Mononuclear cell (primary cell): ENCODE data around the gene CMTM4. TPM values are rescaled to one million over a fixed set of nuclear protein-coding genes. Genes with fewer than 3 reads are reported as not detected.
"Not testable (repeated sequence)": the region's sequence is repeated elsewhere in the genome, so short reads cannot be mapped to it uniquely, and the experiment has no call there.

Experiments used
- H3K27me3 ChIP-seq: 2 replicates; pipeline ENCODE4 v1.6.0; 2011; ENCODE audit warnings: low read length, control low read depth; ENCODE audit not compliant: insufficient read depth
- H3K4me1 ChIP-seq: 2 replicates; pipeline ENCODE4 v1.5.1; 2011; ENCODE audit warnings: mild to moderate bottlenecking, low read length, control low read depth; ENCODE audit not compliant: insufficient read depth
- H3K4me3 ChIP-seq: 2 replicates; pipeline ENCODE4 v1.5.1; 2011; ENCODE audit warnings: mild to moderate bottlenecking, low read length, moderate library complexity
- H3K9me3 ChIP-seq: 2 replicates; pipeline ENCODE4 v1.5.1; 2011; ENCODE audit warnings: low read depth, mild to moderate bottlenecking, control low read depth, low read length
- total RNA-seq: library from RNA; depleted of rRNA; stranded (reverse); fragments of >200 nt; gene quantifications from one replicate; pipeline ENCODE4 v1.2.3, GENCODE V29; 2012

Gene CMTM4
- total RNA-seq, 1 donor, result 2.0 TPM

DNA sequence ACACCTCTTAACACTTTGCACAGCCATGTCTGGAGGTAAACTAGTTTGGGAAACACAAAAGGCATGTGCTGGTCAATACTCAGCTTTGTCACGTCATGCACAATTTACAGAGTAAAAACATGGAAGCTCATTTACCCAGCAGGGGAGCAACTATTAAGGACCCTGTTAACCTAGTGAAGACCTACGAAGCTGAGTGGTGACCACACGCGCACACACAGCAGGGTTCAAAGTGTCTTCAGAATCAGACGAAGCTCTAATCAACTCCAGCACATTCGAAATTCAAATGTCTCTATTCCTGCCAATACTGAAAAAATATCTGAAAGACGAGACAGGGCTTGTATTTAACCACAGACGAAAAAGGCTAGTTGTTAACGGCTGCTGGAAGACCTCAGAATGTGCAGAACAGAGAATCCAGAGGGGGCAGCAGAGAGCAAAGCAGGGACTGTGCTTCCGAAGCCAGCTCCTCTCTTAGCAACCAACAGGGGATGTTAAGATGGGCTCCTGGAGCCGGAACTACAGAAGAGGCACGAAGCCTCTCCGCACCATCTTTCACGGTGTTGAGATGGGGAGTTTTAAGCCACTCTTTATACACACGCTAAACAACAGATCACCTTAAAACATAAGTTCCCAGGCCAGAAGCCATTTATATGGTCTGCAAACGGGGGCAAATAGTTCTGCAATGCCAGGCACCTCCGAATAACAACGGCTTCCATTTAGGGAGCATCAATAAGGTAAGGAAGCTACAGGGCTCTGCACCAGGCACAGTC is 45.7 kb downstream of the CMTM4 start:
- peaks cover 46% of the 10 kb centered on the region for H3K4me1 ChIP-seq
- no peak overlapping the region for H3K4me3 ChIP-seq
- no peaks in the 10 kb centered on the region for H3K9me3 ChIP-seq
- no peaks in the 10 kb centered on the region for H3K27me3 ChIP-seq

DNA sequence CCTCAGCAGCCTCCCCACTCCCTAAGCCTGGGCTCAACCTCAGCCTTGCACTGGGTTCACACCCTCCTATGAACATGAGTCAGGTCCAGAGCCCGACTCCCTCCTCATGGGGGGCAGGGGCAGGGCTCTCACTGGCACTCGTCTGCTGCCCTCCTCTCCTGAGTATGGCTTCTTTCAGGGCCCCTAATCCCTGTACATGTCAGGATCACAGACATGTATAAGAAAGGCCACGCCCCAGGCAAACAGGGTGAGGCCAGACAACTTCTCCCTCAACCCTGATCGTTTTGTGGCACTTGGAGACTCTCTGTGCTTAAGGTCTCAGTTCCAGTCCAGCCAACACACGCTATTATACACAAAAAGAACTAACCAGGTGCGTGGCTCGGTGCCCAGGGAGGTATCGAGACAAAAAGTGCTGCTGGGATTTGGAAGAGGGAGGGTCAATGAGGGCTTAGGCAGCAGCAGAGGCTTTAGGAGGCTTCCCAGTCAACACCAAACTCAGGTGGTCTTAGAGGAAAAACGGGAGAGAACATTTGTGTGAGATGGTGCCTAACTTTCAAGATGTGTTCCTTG is 46.8 kb downstream of the CMTM4 start:
- H3K4me3 ChIP-seq, result no peak overlapping the region
- H3K9me3 ChIP-seq, result no peaks in the 10 kb centered on the region
- H3K4me1 ChIP-seq, result peaks cover 43% of the 10 kb centered on the region
- H3K27me3 ChIP-seq, result no peaks in the 10 kb centered on the region

DNA sequence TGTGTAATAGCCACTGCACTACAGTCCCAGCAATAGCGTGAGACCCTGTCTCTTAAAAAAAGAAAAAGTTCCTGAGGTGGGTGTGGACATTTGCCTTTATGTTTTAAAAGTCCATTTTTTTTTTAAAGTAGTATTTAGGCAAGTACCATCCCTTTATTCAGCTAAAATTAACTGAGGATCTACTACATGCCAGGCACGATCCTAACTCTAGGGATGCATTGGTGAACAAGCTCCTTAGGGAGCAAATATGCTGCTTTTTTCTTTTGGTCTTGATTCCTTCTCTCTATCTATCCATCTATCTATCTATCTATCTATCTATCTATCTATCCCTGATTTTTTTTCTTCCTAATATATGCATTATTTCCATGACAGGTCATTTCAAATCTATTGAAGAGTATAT is 47.4 kb downstream of the CMTM4 start:
- no peaks in the 10 kb centered on the region for H3K9me3 ChIP-seq
- H3K27me3 ChIP-seq, result no peaks in the 10 kb centered on the region
- H3K4me1 ChIP-seq, result peaks cover 37% of the 10 kb centered on the region
- H3K4me3 ChIP-seq, result no peak overlapping the region

DNA sequence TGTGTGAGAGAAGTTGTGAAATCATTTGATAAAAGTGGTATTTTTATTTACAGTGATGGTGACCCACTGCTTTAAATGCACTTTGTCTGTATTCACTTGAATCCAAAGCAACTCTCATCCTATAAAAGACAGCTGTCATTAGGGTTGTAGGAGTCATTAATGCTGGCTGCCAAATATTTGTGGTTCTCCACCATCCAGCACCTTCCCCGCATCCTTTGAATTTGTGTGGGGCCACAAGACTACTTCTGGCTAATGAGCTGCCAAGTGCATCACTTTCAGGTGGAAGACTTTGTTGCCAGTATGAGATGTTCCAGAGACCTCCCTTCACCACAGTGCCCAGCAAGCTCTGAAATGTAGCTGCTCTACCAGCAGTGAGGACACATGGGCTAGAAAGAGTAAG is 48.7 kb downstream of the CMTM4 start:
- Histone ChIP-seq H3K4me3 (no peak overlapping the region), H3K9me3 (no peaks in the 10 kb centered on the region)

DNA sequence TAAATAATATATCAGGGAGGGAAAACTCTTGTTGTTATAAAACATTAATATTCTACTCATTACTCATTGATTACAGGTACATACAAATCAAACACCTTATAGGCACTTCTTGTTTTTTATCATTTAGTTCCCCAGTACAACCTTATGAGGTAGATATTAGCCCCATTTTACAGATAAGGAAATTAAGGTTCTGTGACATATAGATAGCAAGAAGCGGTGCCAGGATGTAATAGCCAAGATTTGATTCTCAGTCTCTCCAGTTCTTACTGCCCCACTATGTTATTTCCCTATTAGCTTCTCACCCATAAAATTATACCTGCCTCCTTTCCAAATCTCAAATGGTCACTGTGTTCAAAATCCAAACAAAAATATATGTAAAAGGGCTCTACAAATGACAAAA is 55.2 kb downstream of the CMTM4 start:
- no peaks in the 10 kb centered on the region for H3K27me3 ChIP-seq
- no peaks in the 10 kb centered on the region for H3K4me1 ChIP-seq
- H3K4me3 ChIP-seq, result no peak overlapping the region
- no peaks in the 10 kb centered on the region for H3K9me3 ChIP-seq

More for the DNA sequence above, 48.7 kb downstream of the CMTM4 start:
- Histone ChIP-seq H3K4me1 (peaks cover 24% of the 10 kb centered on the region), H3K27me3 (no peaks in the 10 kb centered on the region)

DNA sequence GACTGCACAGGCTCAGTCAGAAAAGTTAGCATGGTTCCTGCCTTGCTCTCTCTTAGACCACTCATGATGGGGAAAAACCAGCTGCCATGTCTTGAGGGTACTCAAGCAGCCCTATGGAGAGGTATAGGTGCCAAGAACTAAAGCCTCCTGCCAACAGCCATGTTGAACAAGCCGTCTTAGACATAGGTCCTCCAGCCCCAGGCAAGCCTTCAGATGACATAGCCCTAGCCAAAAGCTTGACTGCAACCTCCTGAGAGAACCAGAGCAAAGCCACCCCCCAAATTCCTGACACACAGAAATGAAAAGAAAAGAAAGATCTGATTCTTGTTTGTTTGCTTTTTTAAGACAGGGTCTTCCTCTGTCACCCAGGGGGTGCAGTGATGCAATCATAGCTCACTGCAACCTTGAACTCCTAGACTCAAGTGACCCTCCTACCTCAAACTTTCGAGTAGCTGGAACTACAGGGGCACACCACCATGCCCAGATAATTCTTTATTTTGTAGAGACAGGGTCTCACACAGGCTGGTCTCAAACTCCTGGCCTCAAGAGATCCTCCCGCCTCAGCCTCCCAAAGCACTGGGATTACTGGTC is 55.7 kb downstream of the CMTM4 start:
- no peaks in the 10 kb centered on the region for H3K27me3 ChIP-seq
- no peak overlapping the region for H3K4me3 ChIP-seq
- H3K4me1 ChIP-seq, result no peaks in the 10 kb centered on the region
- no peaks in the 10 kb centered on the region for H3K9me3 ChIP-seq

DNA sequence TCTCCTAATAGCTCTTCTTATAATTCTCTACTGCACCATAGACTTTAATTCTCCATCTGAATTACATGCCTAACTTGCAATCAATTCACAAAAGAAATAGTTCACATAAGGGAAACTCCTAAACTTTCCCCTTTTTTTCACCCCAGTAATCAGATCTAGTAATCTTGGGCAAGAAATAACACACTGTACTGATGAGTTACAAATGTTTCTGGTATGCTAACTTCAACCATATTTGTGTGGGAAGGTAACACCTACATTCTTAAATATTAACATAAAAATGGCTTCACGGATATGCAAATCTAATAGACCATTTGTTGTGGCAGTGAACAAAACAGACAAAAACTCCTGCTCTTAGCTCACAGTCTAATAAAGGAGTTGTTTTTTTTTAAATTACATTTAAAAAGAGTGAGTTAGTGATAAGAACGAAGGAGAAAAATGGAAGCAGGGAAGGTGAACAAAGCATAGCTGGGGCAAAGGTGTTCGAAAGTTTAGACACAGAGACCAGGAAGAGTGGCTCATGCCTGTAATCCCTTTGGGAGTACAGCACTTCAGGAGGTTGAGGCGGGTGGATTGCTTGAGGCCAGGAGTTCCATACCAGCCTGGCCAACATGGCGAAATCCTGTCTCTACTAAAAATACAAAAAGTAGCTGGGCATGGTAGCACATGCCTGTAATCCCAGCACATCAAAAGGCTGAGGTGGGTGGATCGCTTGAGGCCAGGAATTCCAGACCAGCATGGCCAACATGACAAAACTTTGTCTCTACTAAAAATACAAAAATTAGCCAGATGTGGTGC is 57.3 kb downstream of the CMTM4 start:
- Histone ChIP-seq H3K4me1 (no peaks in the 10 kb centered on the region), H3K4me3 (no peak overlapping the region), H3K9me3 (no peaks in the 10 kb centered on the region), H3K27me3 (no peaks in the 10 kb centered on the region)

DNA sequence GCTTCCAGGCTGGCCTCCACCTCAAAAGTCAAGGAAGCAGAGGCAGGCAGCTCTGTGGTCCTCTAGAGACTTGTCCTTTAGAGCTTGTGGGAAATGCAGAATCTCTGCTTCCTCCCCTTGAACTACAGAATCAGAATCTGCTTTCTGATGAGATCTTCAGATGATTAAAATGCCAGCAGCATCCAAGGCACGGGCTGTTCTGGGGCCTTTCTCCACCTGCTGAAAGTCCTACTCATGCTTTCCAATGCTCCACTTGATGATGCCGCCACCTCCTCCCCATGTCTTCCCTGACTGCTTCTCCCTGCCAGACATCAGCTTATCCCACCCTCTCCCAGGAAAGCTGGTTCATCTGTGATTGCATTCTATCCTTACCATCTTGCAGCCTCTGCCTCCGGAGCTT is 58.7 kb downstream of the CMTM4 start:
- Histone ChIP-seq H3K4me3 (no peak overlapping the region), H3K27me3 (no peaks in the 10 kb centered on the region), H3K4me1 (no peaks in the 10 kb centered on the region), H3K9me3 (no peaks in the 10 kb centered on the region)

DNA sequence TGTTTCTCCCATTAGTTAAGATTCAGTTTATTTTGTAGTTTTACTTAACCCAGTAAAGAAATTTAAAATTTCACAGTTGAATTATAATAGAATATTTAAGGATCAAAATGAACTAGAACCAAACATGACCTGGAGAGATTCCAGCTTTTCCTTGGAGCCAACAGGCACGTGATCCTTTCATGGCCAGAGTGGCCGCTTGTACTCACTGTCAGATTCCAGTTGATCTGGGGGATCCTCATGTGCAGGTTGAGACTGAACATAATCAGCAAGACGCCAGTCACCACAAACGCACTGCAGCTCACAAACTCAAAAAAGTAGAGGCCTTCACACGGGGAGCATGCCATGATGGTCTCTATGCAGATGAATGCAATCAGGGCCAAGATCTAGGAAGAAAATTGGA is 60.3 kb downstream of the CMTM4 start:
- H3K4me1 ChIP-seq, result no peaks in the 10 kb centered on the region
- no peak overlapping the region for H3K4me3 ChIP-seq
- H3K9me3 ChIP-seq, result no peaks in the 10 kb centered on the region
- no peaks in the 10 kb centered on the region for H3K27me3 ChIP-seq

DNA sequence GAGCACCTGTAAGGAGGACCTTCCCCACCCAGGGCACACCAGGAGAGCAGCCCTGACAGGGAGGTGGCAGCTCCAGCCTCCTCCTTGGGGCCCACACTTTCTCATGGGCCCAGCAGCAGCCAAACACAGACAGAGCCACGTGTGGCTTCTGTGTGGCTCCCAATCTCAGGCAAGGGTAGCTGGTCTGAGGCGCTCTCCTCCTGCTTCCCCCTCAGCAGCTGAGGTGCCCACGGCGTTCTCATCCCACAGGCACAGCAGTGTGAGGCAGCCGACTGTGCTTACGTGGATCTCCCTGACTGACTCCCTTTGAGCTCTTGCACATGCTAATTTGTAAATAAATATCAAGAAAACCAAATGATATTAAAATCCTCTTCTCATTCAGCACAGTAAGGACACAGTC is 61.1 kb downstream of the CMTM4 start:
- Histone ChIP-seq H3K4me3 (no peak overlapping the region), H3K27me3 (no peaks in the 10 kb centered on the region), H3K9me3 (no peaks in the 10 kb centered on the region), H3K4me1 (no peaks in the 10 kb centered on the region)

DNA sequence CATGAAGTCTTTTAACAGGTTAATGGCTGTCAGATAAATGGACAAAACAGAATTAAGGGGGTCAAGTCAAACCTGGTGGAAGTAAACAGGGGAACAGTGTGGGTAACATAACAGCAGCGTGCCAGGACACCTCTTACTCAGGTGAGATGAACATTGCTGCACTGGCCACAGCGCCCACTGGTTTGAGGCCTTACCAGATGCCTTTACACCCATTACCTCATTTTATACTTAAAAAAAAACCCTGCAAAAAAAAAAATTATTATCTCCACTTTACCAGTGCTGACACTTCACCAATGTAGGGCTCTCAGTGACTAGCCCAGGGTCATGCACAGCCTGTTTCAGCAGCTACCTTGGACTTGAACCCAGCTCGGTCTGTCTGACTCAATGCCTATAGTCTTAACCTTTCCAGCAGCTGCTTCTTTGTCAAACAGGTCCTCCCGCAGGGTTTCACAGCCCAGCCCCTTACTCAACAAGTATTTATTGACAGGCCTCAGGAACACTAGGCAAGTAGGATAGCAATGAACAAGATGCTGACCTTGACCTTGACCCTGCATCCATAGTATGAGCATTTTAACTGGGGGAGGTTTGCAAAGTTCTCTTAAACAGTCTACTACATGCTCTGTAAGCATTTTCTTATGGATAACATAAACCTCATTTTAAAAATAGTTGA is 61.9 kb downstream of the CMTM4 start:
- Histone ChIP-seq H3K9me3 (no peaks in the 10 kb centered on the region), H3K4me1 (no peaks in the 10 kb centered on the region), H3K4me3 (no peak overlapping the region), H3K27me3 (no peaks in the 10 kb centered on the region)

DNA sequence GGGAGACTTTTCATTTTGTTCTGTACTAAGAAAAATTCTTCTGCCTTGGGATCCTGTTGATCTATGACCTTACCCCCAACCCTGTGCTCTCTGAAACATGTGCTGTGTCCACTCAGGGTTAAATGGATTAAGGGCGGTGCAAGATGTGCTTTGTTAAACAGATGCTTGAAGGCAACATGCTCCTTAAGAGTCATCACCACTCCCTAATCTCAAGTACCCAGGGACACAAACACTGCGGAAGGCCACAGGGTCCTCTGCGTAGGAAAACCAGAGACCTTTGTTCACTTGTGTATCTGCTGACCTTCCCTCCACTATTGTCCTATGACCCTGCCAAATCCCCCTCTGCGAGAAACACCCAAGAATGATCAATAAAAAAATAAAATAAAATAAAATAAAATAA is 65.0 kb downstream of the CMTM4 start:
- not testable (repeated sequence) for H3K9me3 ChIP-seq, H3K4me1 ChIP-seq, H3K4me3 ChIP-seq, H3K27me3 ChIP-seq

DNA sequence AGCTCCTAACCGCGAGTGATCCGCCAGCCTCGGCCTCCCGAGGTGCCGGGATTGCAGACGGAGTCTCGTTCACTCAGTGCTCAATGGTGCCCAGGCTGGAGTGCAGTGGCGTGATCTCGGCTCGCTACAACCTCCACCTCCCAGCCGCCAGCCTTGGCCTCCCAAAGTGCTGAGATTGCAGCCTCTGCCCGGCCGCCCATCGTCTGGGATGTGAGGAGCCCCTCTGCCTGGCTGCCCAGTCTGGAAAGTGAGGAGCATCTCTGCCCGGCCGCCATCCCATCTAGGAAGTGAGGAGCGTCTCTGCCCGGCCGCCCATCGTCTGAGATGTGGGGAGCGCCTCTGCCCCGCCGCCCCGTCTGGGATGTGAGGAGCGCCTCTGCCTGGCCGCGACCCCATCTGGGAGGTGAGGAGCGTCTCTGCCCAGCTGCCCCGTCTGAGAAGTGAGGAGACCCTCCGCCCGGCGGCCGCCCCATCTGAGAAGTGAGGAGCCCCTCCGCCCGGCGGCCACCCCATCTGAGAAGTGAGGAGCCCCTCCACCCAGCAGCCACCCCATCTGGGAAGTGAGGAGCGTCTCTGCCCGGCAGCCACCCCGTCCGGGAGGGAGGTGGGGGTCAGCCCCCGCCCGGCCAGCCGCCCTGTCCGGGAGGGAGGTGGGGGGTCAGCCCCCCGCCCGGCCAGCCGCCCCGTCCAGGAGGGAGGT is 65.8 kb downstream of the CMTM4 start:
- H3K4me1 ChIP-seq, H3K27me3 ChIP-seq, H3K9me3 ChIP-seq, H3K4me3 ChIP-seq: not testable (repeated sequence)

DNA sequence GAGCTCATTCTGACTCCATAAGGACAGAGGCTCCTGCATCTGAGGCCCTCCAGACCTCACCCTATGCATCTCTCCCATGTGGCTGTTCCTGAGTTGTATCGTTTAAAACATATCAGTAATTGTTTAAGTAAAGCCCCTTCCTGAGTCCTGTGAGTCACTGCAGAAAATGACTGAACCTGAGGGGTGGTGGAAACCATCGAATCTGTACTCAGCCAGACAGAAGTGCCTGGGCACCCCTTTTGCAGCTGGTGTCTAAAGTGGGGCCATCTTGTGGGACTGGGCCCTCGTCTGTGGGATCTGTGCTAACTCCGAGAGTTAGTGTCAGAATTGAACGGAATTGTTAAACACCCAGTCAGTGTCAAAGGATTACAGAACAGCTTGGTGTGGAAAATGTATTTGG is 66.7 kb downstream of the CMTM4 start:
- H3K9me3 ChIP-seq, result no peaks in the 10 kb centered on the region
- no peaks in the 10 kb centered on the region for H3K27me3 ChIP-seq
- H3K4me3 ChIP-seq, result no peak overlapping the region
- H3K4me1 ChIP-seq, result no peaks in the 10 kb centered on the region
